Fibroblast of skin of right biceps (primary cell): Measurements from ENCODE around the gene ATOH8.

Experiments used
- DNase-seq: peaks from one replicate; pipeline ENCODE4 v3.0.0-alpha.2; 2013

ATOH8 gene

GRCh38 chr2:85755122-85756027, 1.6 kb downstream of the ATOH8 start:
- DNase-seq: peak; percentile 67

- DNase-seq: no peak
Measured at GRCh38 chr2:85756195-85756594, 2.4 kb downstream of the ATOH8 start.

GRCh38 chr2:85756822-85757435, 3.1 kb downstream of the ATOH8 start:
- DNase-seq: no peak

- DNase-seq: no peak
Measured at GRCh38 chr2:85757860-85758259, 4.1 kb downstream of the ATOH8 start.

GRCh38 chr2:85758361-85759256, 4.8 kb downstream of the ATOH8 start:
- no peak for DNase-seq

GRCh38 chr2:85759257-85759613, 5.4 kb downstream of the ATOH8 start:
- DNase-seq: no peak

GRCh38 chr2:85760371-85760770, 6.6 kb downstream of the ATOH8 start:
- DNase-seq: no peak

GRCh38 chr2:85760872-85761271, 7.1 kb downstream of the ATOH8 start:
- DNase-seq: no peak

GRCh38 chr2:85761512-85761944, 7.7 kb downstream of the ATOH8 start:
- DNase-seq: no peak

- no peak for DNase-seq
Measured at GRCh38 chr2:85761946-85762345, 8.2 kb downstream of the ATOH8 start.

GRCh38 chr2:85763132-85763531, 9.3 kb downstream of the ATOH8 start:
- DNase-seq: no peak

- DNase-seq: no peak
Measured at GRCh38 chr2:85763831-85764230, 10.0 kb downstream of the ATOH8 start.

- DNase-seq: no peak
Measured at GRCh38 chr2:85765081-85765731, 11.4 kb downstream of the ATOH8 start.

GRCh38 chr2:85766229-85766628, 12.4 kb downstream of the ATOH8 start:
- DNase-seq: no peak

GRCh38 chr2:85767803-85768665, 14.2 kb downstream of the ATOH8 start:
- DNase-seq: no peak

GRCh38 chr2:85768713-85769112, 14.9 kb downstream of the ATOH8 start:
- peak; percentile 72 for DNase-seq

- DNase-seq: no peak
Measured at GRCh38 chr2:85769236-85769982, 15.6 kb downstream of the ATOH8 start.

- DNase-seq: no peak
Measured at GRCh38 chr2:85769983-85770362, 16.2 kb downstream of the ATOH8 start.

GRCh38 chr2:85770369-85770768, 16.6 kb downstream of the ATOH8 start:
- DNase-seq: peak; percentile 74

GRCh38 chr2:85770786-85771409, 17.1 kb downstream of the ATOH8 start:
- DNase-seq: no peak

GRCh38 chr2:85771486-85771885, 17.7 kb downstream of the ATOH8 start:
- no peak for DNase-seq
